ENCODE results near the gene HTR3E.

DNA sequence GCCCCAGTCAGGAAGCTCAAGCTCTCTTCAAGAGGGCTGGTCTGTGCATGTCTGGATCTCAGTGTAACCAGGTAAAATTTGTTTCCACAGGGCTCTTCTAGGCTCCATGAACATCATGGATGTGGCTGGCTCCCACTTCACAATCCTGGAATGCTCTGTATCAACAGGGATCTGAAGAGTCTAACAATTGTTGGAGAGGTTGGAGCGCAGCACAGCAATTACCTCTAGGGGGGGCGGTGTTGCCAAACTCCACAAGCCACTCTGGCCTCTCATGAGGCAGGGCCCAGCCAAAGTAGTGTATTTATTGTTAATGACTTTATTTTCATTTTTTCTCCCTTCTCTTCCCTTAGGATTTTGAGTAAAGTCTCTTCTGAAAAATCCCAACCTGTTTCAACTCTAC lies 32.1 kb downstream of the HTR3E start:
- TF ChIP-seq, protein P1, sequence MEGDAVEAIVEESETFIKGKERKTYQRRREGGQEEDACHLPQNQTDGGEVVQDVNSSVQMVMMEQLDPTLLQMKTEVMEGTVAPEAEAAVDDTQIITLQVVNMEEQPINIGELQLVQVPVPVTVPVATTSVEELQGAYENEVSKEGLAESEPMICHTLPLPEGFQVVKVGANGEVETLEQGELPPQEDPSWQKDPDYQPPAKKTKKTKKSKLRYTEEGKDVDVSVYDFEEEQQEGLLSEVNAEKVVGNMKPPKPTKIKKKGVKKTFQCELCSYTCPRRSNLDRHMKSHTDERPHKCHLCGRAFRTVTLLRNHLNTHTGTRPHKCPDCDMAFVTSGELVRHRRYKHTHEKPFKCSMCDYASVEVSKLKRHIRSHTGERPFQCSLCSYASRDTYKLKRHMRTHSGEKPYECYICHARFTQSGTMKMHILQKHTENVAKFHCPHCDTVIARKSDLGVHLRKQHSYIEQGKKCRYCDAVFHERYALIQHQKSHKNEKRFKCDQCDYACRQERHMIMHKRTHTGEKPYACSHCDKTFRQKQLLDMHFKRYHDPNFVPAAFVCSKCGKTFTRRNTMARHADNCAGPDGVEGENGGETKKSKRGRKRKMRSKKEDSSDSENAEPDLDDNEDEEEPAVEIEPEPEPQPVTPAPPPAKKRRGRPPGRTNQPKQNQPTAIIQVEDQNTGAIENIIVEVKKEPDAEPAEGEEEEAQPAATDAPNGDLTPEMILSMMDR (IDR thresholded peaks at IDR 0.05) = no peak
- TF ChIP-seq, protein P2, sequence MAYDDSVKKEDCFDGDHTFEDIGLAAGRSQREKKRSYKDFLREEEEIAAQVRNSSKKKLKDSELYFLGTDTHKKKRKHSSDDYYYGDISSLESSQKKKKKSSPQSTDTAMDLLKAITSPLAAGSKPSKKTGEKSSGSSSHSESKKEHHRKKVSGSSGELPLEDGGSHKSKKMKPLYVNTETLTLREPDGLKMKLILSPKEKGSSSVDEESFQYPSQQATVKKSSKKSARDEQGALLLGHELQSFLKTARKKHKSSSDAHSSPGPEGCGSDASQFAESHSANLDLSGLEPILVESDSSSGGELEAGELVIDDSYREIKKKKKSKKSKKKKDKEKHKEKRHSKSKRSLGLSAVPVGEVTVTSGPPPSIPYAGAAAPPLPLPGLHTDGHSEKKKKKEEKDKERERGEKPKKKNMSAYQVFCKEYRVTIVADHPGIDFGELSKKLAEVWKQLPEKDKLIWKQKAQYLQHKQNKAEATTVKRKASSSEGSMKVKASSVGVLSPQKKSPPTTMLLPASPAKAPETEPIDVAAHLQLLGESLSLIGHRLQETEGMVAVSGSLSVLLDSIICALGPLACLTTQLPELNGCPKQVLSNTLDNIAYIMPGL (CRISPR knock-in tag; IDR thresholded peaks at IDR 0.05; ENCODE audit: borderline replicate concordance) = no peak
- TF ChIP-seq CBX8 (IDR thresholded peaks at IDR 0.05) (no peak), RCOR1 (IDR thresholded peaks at IDR 0.05; ENCODE audit: low read depth, low read length) (no peak), POLR2A (IDR thresholded peaks at IDR 0.05; ENCODE audit: low read length) (no peak), EHMT2 (IDR thresholded peaks at IDR 0.05; ENCODE audit: low read depth) (no peak), EP300 (IDR thresholded peaks at IDR 0.05) (no peak), MYC (IDR thresholded peaks at IDR 0.05; ENCODE audit: borderline replicate concordance, low read length) (no peak), NPAS2 (CRISPR knock-in tag; IDR thresholded peaks at IDR 0.05; ENCODE audit: borderline replicate concordance) (no peak), SMC3 (IDR thresholded peaks at IDR 0.05) (no peak), SREBF2 (IDR thresholded peaks at IDR 0.05) (no peak), PHF8 (IDR thresholded peaks at IDR 0.05; ENCODE audit: borderline replicate concordance, low read depth) (no peak), KDM1A (IDR thresholded peaks at IDR 0.05; ENCODE audit: low read depth) (no peak)
